ENCODE data around the gene DUOXA1. TPM values are rescaled to one million over a fixed set of nuclear protein-coding genes. Genes with fewer than 3 reads are reported as not detected.

Gene DUOXA1
- total RNA-seq, 2 donors from 2014 or later, result 17.6 to 38.8 TPM

GRCh38 chr15:45115312-45115820 lies 14.3 kb downstream of the DUOXA1 start:
- H3K27ac ChIP-seq, result no peak overlapping the region
- 71% methylated on average over 7 of the region's 7 CpGs for WGBS
- DNase-seq (ENCODE audit: low spot score), result no peak
- no peaks in the 10 kb centered on the region for H3K9me3 ChIP-seq
- intact Hi-C loops (cut with DNase I), result no loop called here
- H3K27me3 ChIP-seq (replicated peaks; ENCODE audit: insufficient read depth), result peaks cover 41% of the 10 kb centered on the region
- no peak for TF ChIP-seq POLR2A (IDR thresholded peaks at IDR 0.05)
- no peak for TF ChIP-seq POLR2AphosphoS5 (IDR thresholded peaks at IDR 0.05)
- TF ChIP-seq CTCF (IDR thresholded peaks at IDR 0.05), result no peak
- H3K4me1 ChIP-seq (replicated peaks), result peaks cover 2% of the 10 kb centered on the region
- no peaks in the 10 kb centered on the region for H3K36me3 ChIP-seq
- H3K4me3 ChIP-seq, result no peak overlapping the region

DNA sequence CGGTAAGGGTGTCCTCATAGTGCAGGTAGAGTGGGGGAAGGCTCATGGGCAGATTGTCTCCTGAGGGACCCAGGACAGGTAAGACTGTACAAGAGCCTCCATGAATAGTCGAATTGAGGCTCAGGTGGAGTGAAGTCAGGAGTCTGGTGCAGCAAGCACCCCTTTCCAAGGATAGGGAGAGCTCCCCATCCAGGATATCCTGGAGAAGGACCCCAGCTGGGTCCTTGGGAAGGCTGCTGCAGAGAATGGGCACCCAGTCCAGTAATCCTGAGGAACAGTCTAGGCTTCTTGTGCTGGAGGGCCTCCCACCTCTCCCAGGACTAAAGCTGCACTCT lies 15.0 kb downstream of the DUOXA1 start:
- 7% methylated on average over 2 of the region's 2 CpGs for WGBS
- Histone ChIP-seq H3K4me3 (no peak overlapping the region), H3K4me1 (replicated peaks) (peaks cover 2% of the 10 kb centered on the region), H3K36me3 (no peaks in the 10 kb centered on the region), H3K27me3 (replicated peaks; ENCODE audit: insufficient read depth) (peaks cover 46% of the 10 kb centered on the region), H3K9me3 (no peaks in the 10 kb centered on the region), H3K27ac (no peak overlapping the region)
- TF ChIP-seq POLR2A (IDR thresholded peaks at IDR 0.05), result no peak
- no peak for TF ChIP-seq CTCF (IDR thresholded peaks at IDR 0.05)
- TF ChIP-seq POLR2AphosphoS5 (IDR thresholded peaks at IDR 0.05), result no peak
- no peak for DNase-seq (ENCODE audit: low spot score)
- intact Hi-C loops (cut with DNase I), result no loop called here

- WGBS, result 2% methylated on average over 42 of the region's 42 CpGs
- H3K4me3 ChIP-seq, result peak within 1 kb of the TSS in 1 of 2 donors; percentile 7
- H3K9me3 ChIP-seq, result no peaks in the 10 kb centered on the region
- H3K36me3 ChIP-seq, result no peaks in the 10 kb centered on the region
- H3K27ac ChIP-seq, result no peak within 1 kb of the TSS
- H3K27me3 ChIP-seq (replicated peaks; ENCODE audit: insufficient read depth), result peaks cover 46% of the 10 kb centered on the region
- no peak for DNase-seq (ENCODE audit: low spot score)
- intact Hi-C loops (cut with DNase I), result no loop called here
- TF ChIP-seq POLR2AphosphoS5 (IDR thresholded peaks at IDR 0.05) (no peak), POLR2A (IDR thresholded peaks at IDR 0.05) (no peak), CTCF (IDR thresholded peaks at IDR 0.05) (no peak)
- peaks cover 2% of the 10 kb centered on the region for H3K4me1 ChIP-seq (replicated peaks)
These were observed 15.5 kb downstream of the DUOXA1 start, which contains the start of the genes DUOX2 and DUOXA2 for GRCh38 chr15:45114076-45114750. Gene DUOX2 (minus strand): TSS chr15:45114172. CDS start chr15:45113411, 761 bp downstream. Gene DUOXA2 (plus strand): TSS chr15:45114326. CDS start chr15:45114606, 280 bp downstream.

DNA sequence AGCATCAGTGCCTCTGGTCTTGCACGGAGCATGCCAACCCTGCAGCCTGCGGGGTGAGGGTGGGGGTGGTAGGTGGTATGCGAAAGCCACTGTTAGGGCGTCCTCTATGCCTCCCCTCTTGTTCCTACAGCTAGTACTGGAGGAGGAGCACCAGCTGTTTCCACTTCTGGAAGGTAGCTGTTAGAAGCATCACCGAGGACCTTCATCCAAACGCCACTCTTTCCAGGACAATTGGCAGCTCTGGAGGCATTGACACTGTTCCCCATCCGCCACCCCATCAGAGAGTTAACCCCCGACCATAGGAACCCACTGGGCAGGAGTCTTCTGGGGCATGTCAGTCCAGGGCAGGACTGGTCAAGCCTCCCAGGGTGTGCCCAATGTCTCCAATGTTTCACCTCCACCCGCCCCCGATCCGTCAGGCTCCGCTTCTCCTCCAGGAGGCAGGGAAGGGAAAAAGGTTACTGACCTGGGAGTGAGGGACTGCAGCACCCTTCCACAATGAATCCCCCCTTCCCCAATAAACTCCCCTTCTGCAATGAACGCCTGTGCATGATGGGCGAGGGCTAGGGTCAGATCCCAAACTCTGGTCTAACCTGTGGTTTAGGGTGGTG lies 16.2 kb downstream of the DUOXA1 start:
- H3K9me3 ChIP-seq, result no peaks in the 10 kb centered on the region
- no peak overlapping the region for H3K27ac ChIP-seq
- no peak for TF ChIP-seq POLR2AphosphoS5 (IDR thresholded peaks at IDR 0.05)
- TF ChIP-seq POLR2A (IDR thresholded peaks at IDR 0.05), result no peak
- no peak for TF ChIP-seq CTCF (IDR thresholded peaks at IDR 0.05)
- no peak overlapping the region for H3K4me3 ChIP-seq
- H3K4me1 ChIP-seq (replicated peaks), result peaks cover 2% of the 10 kb centered on the region
- WGBS, result 7% methylated on average over 14 of the region's 14 CpGs
- no peaks in the 10 kb centered on the region for H3K36me3 ChIP-seq
- peaks cover 46% of the 10 kb centered on the region for H3K27me3 ChIP-seq (replicated peaks; ENCODE audit: insufficient read depth)
- intact Hi-C loops (cut with DNase I), result no loop called here
- DNase-seq (ENCODE audit: low spot score), result no peak

Measured in prostate gland (tissue), 2 donors.